ENCODE results near the gene LMX1B. TPM values are rescaled to one million over a fixed set of nuclear protein-coding genes. Genes with fewer than 3 reads are reported as not detected.

The LMX1B gene
- total and polyA plus RNA-seq, 2 of the 4 experiments (the other 2 are of a cell fraction) = not detected

- Histone ChIP-seq H3K4ac (ENCODE audit: low read depth, low read length) (no peak overlapping the region), H4K5ac (ENCODE audit: low read depth, low read length) (no peak overlapping the region), H3K27ac (ENCODE audit: insufficient read depth, low read length) (no peak overlapping the region), H2BK5ac (ENCODE audit: low read depth, low read length, poor library complexity, severe bottlenecking) (no peak overlapping the region), H3K9ac (ENCODE audit: low read depth, low read length) (no peak overlapping the region), H4K20me1 (ENCODE audit: insufficient read depth, low read length) (no peaks in the 10 kb centered on the region; the same call in 1 of the 2 replicates), H2BK120ac (ENCODE audit: low read depth, low read length) (no peak overlapping the region), H3K9me1 (ENCODE audit: insufficient read depth, low read length) (no peaks in the 10 kb centered on the region), H2AFZ (replicated peaks; ENCODE audit: low read length, poor library complexity) (peak overlapping the region; percentile 1), H3K79me1 (ENCODE audit: low read depth in 1 of 2, low read length in 2 of 2) (no peaks in the 10 kb centered on the region), H2BK20ac (ENCODE audit: low read depth, low read length) (no peak overlapping the region), H3K14ac (replicated peaks; ENCODE audit: low read depth, low read length) (no peak overlapping the region), H3K4me2 (ENCODE audit: low read depth, low read length) (no peak overlapping the region), H3K4me1 (ENCODE audit: control insufficient read depth, insufficient read depth, low read length) (no peaks in the 10 kb centered on the region), H2AK5ac (ENCODE audit: low read depth, low read length) (no peak overlapping the region), H3K18ac (ENCODE audit: low read depth, low read length) (no peak overlapping the region), H3K56ac (ENCODE audit: extremely low read depth, insufficient read depth, low read length) (no peak overlapping the region), H4K8ac (ENCODE audit: low read depth in 2 of 2, low read length in 2 of 2) (no peak overlapping the region), H3K27me3 (ENCODE audit: control insufficient read depth, insufficient read depth, low read length) (peaks cover 52% of the 10 kb centered on the region), H2BK15ac (ENCODE audit: low read depth, low read length) (no peak overlapping the region), H3K4me3 (ENCODE audit: insufficient read depth, low read depth, low read length) (no peak overlapping the region), H2AK9ac (replicated peaks; ENCODE audit: low read depth, low read length, poor library complexity) (no peak overlapping the region), H3K9me3 (ENCODE audit: control insufficient read depth, insufficient read depth, low read length) (no peaks in the 10 kb centered on the region), H4K91ac (ENCODE audit: insufficient read depth, low read depth, low read length) (no peak overlapping the region), H3K23ac (ENCODE audit: low read depth, low read length) (no peak overlapping the region), H3K36me3 (ENCODE audit: control insufficient read depth, insufficient read depth, low read length) (no peaks in the 10 kb centered on the region)
- WGBS, 2 experiments (ENCODE audit: extremely low coverage in 2 of 2, insufficient read length in 1 of 2) = 55% methylated on average over 8 of the region's 25 CpGs; no CpG with 5 or more reads in 1 of the 2 experiments
- POLR2A ChIA-PET (ENCODE audit: unreplicated experiment) = no interaction called here
- in situ Hi-C loops (cut with MboI; ENCODE audit: low sequenced_read_pairs) = no loop called here
- ATAC-seq (ENCODE audit: low read depth) (0 out of 2 replicates have a peak, but pooled peaks have one; percentile 35), DNase-seq (no peak)
- intact Hi-C loops (cut with micrococcal nuclease) = no loop called here
- CTCF ChIA-PET = interaction anchor here (1.6 kb wide), 1 partner anchor 12 kb away, joined by 4 read pairs; no protein-coding TSS in a partner anchor
- TF ChIP-seq SMC3 (IDR thresholded peaks at IDR 0.05; ENCODE audit: low read depth, low read length) (peak; percentile 18), CTCF (conservative IDR thresholded peaks at IDR 0.05; ENCODE audit: low read depth, low read length) (peak; percentile 45), NFE2L2 (IDR thresholded peaks at IDR 0.05; ENCODE audit: low read depth, low read length) (no peak)
- dilution Hi-C loops (cut with HindIII; ENCODE audit: low sequenced_read_pairs, unreplicated experiment) = no loop called here
- no TSS peak for BruUV-seq (replicated peaks)
Measured at GRCh38 chr9:126690431-126691051, 76.8 kb downstream of the LMX1B start.

Measured in IMR-90 (cell line).